CD14-positive monocyte (primary cell): ENCODE results near the gene B4GALT2. TPM values are rescaled to one million over a fixed set of nuclear protein-coding genes. Genes with fewer than 3 reads are reported as not detected.

ENCODE experiments used
- DNase-seq, 3 donors: peaks; one replicate each; pipeline ENCODE4 v3.0.0-alpha.2; 2011 to 2022
- H2AFZ ChIP-seq: 2 replicates; pipeline ENCODE4 v1.6.0; 2012; ENCODE audit warnings: mild to moderate bottlenecking, low read depth, low read length, inconsistent platforms; ENCODE audit not compliant: insufficient read depth, poor library complexity, severe bottlenecking
- H3K27ac ChIP-seq, 2 donors: 1 replicate in 1 of 2; 2 replicates in 1 of 2; pipeline ENCODE4 v1.5.1; 2012 to 2013; ENCODE audit warnings: low read length in 2 of 2, control low read depth in 1 of 2, inconsistent platforms in 1 of 2, low read depth in 1 of 2, mild to moderate bottlenecking in 1 of 2
- H3K27me3 ChIP-seq, 2 donors: one replicate each; pipeline versions ENCODE4 v1.6.0 to v1.6.1; 2011 to 2013; ENCODE audit warnings: low read length in 2 of 2; ENCODE audit not compliant: control insufficient read depth in 2 of 2, insufficient read depth in 2 of 2
- H3K36me3 ChIP-seq, 2 donors: replicated peaks in 1 of 2; 1 replicate in 1 of 2; 2 replicates in 1 of 2; pipeline versions ENCODE4 v1.5.1 to v1.6.1; 2012 to 2013; ENCODE audit warnings: low read length in 2 of 2, control low read depth in 1 of 2, inconsistent platforms in 1 of 2, mild to moderate bottlenecking in 1 of 2; ENCODE audit not compliant: insufficient read depth in 2 of 2, control insufficient read depth in 1 of 2
- H3K4me1 ChIP-seq, 2 donors: 1 replicate in 1 of 2; 2 replicates in 1 of 2; pipeline versions ENCODE4 v1.5.1 to v1.6.1; 2012 to 2013; ENCODE audit warnings: low read length in 2 of 2, control low read depth in 1 of 2, inconsistent platforms in 1 of 2, mild to moderate bottlenecking in 1 of 2, moderate library complexity in 1 of 2; ENCODE audit not compliant: insufficient read depth in 2 of 2, control insufficient read depth in 1 of 2
- H3K4me2 ChIP-seq: replicated peaks from 2 replicates; pipeline ENCODE3; 2012; ENCODE audit warnings: low read length, moderate library complexity, mild to moderate bottlenecking; ENCODE audit not compliant: poor library complexity, severe bottlenecking; ENCODE audit errors: extremely low read depth
- H3K4me3 ChIP-seq, 3 experiments: fragments of 200-600 bp in 1 of 3; sonication (generic) in 1 of 3; replicated peaks in 1 of 3; 1 replicate in 2 of 3; 2 replicates in 1 of 3; pipeline ENCODE4 v1.5.1; 2011 to 2013; ENCODE audit warnings: low read length in 3 of 3, mild to moderate bottlenecking in 3 of 3, control low read depth in 2 of 3, low read depth in 2 of 3, inconsistent platforms in 1 of 3, moderate library complexity in 1 of 3
- H3K79me2 ChIP-seq: 2 replicates; pipeline ENCODE4 v1.6.0; 2012; ENCODE audit warnings: mild to moderate bottlenecking, control low read depth, inconsistent platforms, low read length, moderate library complexity; ENCODE audit not compliant: insufficient read depth
- H3K9ac ChIP-seq: 2 replicates; pipeline ENCODE4 v1.6.0; 2017; ENCODE audit warnings: low read length, mild to moderate bottlenecking; ENCODE audit not compliant: insufficient read depth, poor library complexity, severe bottlenecking
- H3K9me3 ChIP-seq, 2 donors: replicated peaks in 1 of 2; 1 replicate in 1 of 2; 2 replicates in 1 of 2; pipeline versions ENCODE4 v1.5.1 to v1.6.1; 2012 to 2013; ENCODE audit warnings: low read length in 2 of 2, control low read depth in 1 of 2; ENCODE audit not compliant: control insufficient read depth in 1 of 2, insufficient read depth in 1 of 2
- H4K20me1 ChIP-seq: 2 replicates; pipeline ENCODE4 v1.6.0; 2012; ENCODE audit warnings: mild to moderate bottlenecking, low read length, control low read depth, moderate library complexity; ENCODE audit not compliant: insufficient read depth
- H3K27ac Mint-ChIP-seq, 7 donors: one replicate each; pipeline ENCODE4 v1.8.0; 2020; ENCODE audit warnings: mild to moderate bottlenecking in 7 of 7, mixed read lengths in 7 of 7, moderate library complexity in 6 of 7, inconsistent platforms in 2 of 7
- H3K27me3 Mint-ChIP-seq, 3 donors: one replicate each; pipeline ENCODE4 v1.8.0; 2021 to 2022; ENCODE audit warnings: low read depth in 3 of 3, mild to moderate bottlenecking in 3 of 3, mixed read lengths in 3 of 3, moderate library complexity in 3 of 3, inconsistent platforms in 1 of 3
- H3K36me3 Mint-ChIP-seq, 2 donors: one replicate each; pipeline ENCODE4 v1.8.0; 2020; ENCODE audit warnings: mixed read lengths in 2 of 2, inconsistent platforms in 1 of 2, mild to moderate bottlenecking in 1 of 2
- H3K4me1 Mint-ChIP-seq: one replicate; pipeline ENCODE4 v1.8.0; 2020; ENCODE audit warnings: mild to moderate bottlenecking, mixed read lengths
- H3K4me3 Mint-ChIP-seq, 2 donors: one replicate each; pipeline ENCODE4 v1.8.0; 2020; ENCODE audit warnings: mild to moderate bottlenecking in 2 of 2, mixed read lengths in 2 of 2, moderate library complexity in 1 of 2
- H3K9me3 Mint-ChIP-seq, 7 donors: one replicate each; pipeline ENCODE4 v1.8.0; 2020 to 2022; ENCODE audit warnings: mixed read lengths in 7 of 7, mild to moderate bottlenecking in 6 of 7, moderate library complexity in 6 of 7, inconsistent platforms in 2 of 7
- CTCF ChIP-seq: fragments of 200-600 bp; IDR thresholded peaks from one replicate; pipeline ENCODE4 v1.8.0; 2022; ENCODE audit warnings: antibody characterized with exemption, mild to moderate bottlenecking
- WGBS: methylation state at CpG from one replicate; pipeline ENCODE4 v1.1.5; 2013; ENCODE audit warnings: missing lambda C conversion rate; ENCODE audit not compliant: insufficient coverage; 5-methylcytosine and 5-hydroxymethylcytosine counted together
- intact Hi-C, 2 donors: fragments of 100-400 bp; cut with micrococcal nuclease; formaldehyde crosslinking; loops; one replicate each; pipeline versions ENCODE4 v1.15.0 to v1.15.1; 2023
- polyA plus RNA-seq, 3 donors: library from polyadenylated mRNA; depleted of rRNA in 1 of 3; unstranded in 2 of 3; stranded (reverse) in 1 of 3; fragments of 300-500 nt in 2 of 3; fragments of >200 nt in 1 of 3; fragmentation: Illumina TruSeq in 2 of 3; gene quantifications; 1 replicate in 2 of 3; 2 replicates in 1 of 3; pipeline ENCODE4 v1.2.3, GENCODE V29; 2012 to 2021

Gene B4GALT2
- polyA plus RNA-seq, 3 donors = 0.30 to 0.35 TPM; not detected in 1

GRCh38 chr1:43962324-43962723 is 16.7 kb upstream of the B4GALT2 start:
- Histone ChIP-seq H3K36me3 (peaks cover 48 to 86% of the 10 kb centered on the region in 2 donors), H2AFZ (no peak overlapping the region), H3K79me2 (no peaks in the 10 kb centered on the region), H4K20me1 (no peaks in the 10 kb centered on the region), H3K27ac (no peak overlapping the region), H3K9me3 (no peaks in the 10 kb centered on the region), H3K27me3 (no peaks in the 10 kb centered on the region), H3K4me3 (no peak overlapping the region), H3K4me2 (no peak overlapping the region), H3K4me1 (peaks cover 20 to 22% of the 10 kb centered on the region in 2 donors), H3K9ac (no peak overlapping the region)
- Mint-ChIP-seq H3K4me1 (no peaks in the 10 kb centered on the region), H3K36me3 (peaks cover 42 to 52% of the 10 kb centered on the region in 2 donors), H3K9me3 (peaks cover 0 to 2% (median 0%) of the 10 kb centered on the region in 7 donors), H3K27me3 (no peaks in the 10 kb centered on the region), H3K27ac (no peak overlapping the region), H3K4me3 (no peak overlapping the region)
- WGBS = 90% methylated on average over 2 of the region's 2 CpGs
- TF ChIP-seq CTCF = no peak
- intact Hi-C loops = no loop called here
- no peak for DNase-seq

DNA sequence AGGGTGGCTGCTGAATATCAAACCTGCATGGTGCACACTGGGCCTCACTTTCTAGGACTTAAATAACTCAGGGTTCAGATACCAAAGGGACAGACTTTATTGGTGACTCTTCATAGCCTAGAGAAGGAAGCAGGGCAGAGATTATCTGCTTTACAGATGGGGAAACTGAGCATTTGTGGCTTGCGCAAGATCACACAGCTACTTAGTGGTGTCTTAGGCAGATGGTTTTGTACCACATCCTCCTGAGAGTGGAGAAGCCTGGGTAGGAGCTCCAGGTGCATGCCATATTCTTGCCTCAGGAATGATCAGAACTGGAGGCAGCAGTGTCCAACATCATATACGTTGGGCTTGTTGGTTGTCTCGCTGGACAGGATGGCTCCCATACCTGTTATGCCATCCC is 16.0 kb upstream of the B4GALT2 start:
- intact Hi-C loops = no loop called here
- Mint-ChIP-seq H3K36me3 (peaks cover 42 to 53% of the 10 kb centered on the region in 2 donors), H3K9me3 (peaks cover 0 to 2% (median 0%) of the 10 kb centered on the region in 7 donors), H3K27ac (no peak overlapping the region), H3K4me3 (no peak overlapping the region), H3K27me3 (peaks cover 0 to under 1% (median 0%) of the 10 kb centered on the region in 3 donors), H3K4me1 (no peaks in the 10 kb centered on the region)
- Histone ChIP-seq H3K4me1 (peaks cover 20 to 22% of the 10 kb centered on the region in 2 donors), H2AFZ (no peak overlapping the region), H3K27ac (no peak overlapping the region), H3K27me3 (no peaks in the 10 kb centered on the region), H4K20me1 (no peaks in the 10 kb centered on the region), H3K36me3 (peaks cover 41 to 84% of the 10 kb centered on the region in 2 donors), H3K9ac (no peak overlapping the region), H3K9me3 (no peaks in the 10 kb centered on the region), H3K4me2 (no peak overlapping the region), H3K4me3 (no peak overlapping the region), H3K79me2 (no peaks in the 10 kb centered on the region)
- no peak for DNase-seq
- WGBS = 89% methylated on average over 2 of the region's 3 CpGs
- TF ChIP-seq CTCF = no peak
